GM12878 (cell line): ENCODE data around the gene COPS7A. TPM values are rescaled to one million over a fixed set of nuclear protein-coding genes. Genes with fewer than 3 reads are reported as not detected.

Experiments used
- ATAC-seq: fragments of 200-7000 bp; cut with Tn5 transposase; 3 replicates; pipeline ENCODE4 v1.9.1; 2020; ENCODE audit warnings: mild to moderate bottlenecking, moderate library complexity
- BruUV-seq: library from RNA; stranded (reverse); fragments of 400-500 nt; replicated peaks from 2 replicates; lab custom pipeline; 2021; lab: Mats Ljungman, UMichigan
- CTCF ChIA-PET: fragments of 300-600 bp; sonication (Branson Sonifier 250); formaldehyde crosslinking; extraction: SDS; loops from one replicate; lab custom pipeline; 2021; ENCODE audit warnings: inconsistent platforms; lab: Yijun Ruan, JAX
- POLR2A ChIA-PET: fragments of 350-600 bp; formaldehyde crosslinking; extraction: SDS; loops from one replicate; lab custom pipeline; 2021; ENCODE audit warnings: inconsistent platforms; lab: Charles Lee
- RAD21 ChIA-PET: fragments of 300-600 bp; sonication (Branson Sonifier 250); formaldehyde crosslinking; loops from one replicate; lab custom pipeline; 2023; ENCODE audit warnings: antibody characterized with exemption; ENCODE audit not compliant: unreplicated experiment; lab: Charles Lee
- SMC1A ChIA-PET: fragments of 300-600 bp; sonication (Branson Sonifier 250); formaldehyde crosslinking; loops from one replicate; lab custom pipeline; 2023; ENCODE audit not compliant: unreplicated experiment, uncharacterized antibody; lab: Charles Lee
- DNase-seq: peaks from one replicate; pipeline ENCODE4 v3.0.0-alpha.2; 2011; ENCODE audit warnings: low read depth, low spot score
- FAIRE-seq: peaks from 3 replicates; lab custom pipeline; 2011; peaks lifted over from hg19 to GRCh38; lab: Jason Lieb, UNC
- H2AFZ ChIP-seq: 2 replicates; pipeline ENCODE4 v1.6.0; 2011; ENCODE audit warnings: low read depth, low read length, control low read depth; ENCODE audit not compliant: control insufficient read depth
- H3K27ac ChIP-seq: 2 replicates; pipeline ENCODE4 v1.5.1; 2011; ENCODE audit warnings: control low read depth; ENCODE audit not compliant: control insufficient read depth, insufficient read depth
- H3K27me3 ChIP-seq, 2 experiments: replicated peaks in 1 of 2; 2 replicates each; pipeline versions ENCODE4 v1.6.0 to v1.6.1; 2011; ENCODE audit warnings: low read length in 1 of 2; ENCODE audit not compliant: control insufficient read depth in 2 of 2, insufficient read depth in 2 of 2
- H3K36me3 ChIP-seq, 2 experiments: 2 replicates each; pipeline ENCODE4 v1.5.1; 2011; ENCODE audit warnings: low read length in 1 of 2; ENCODE audit not compliant: control insufficient read depth in 2 of 2, insufficient read depth in 2 of 2
- H3K4me1 ChIP-seq: 2 replicates; pipeline ENCODE4 v1.6.1; 2011; ENCODE audit warnings: mild to moderate bottlenecking, low read length, moderate library complexity, mixed read lengths; ENCODE audit not compliant: control insufficient read depth, insufficient read depth
- H3K4me2 ChIP-seq: 2 replicates; pipeline ENCODE4 v1.6.0; 2011; ENCODE audit warnings: control low read depth; ENCODE audit not compliant: control insufficient read depth, insufficient read depth
- H3K4me3 ChIP-seq: fragments of 200-600 bp; sonication (generic); 2 replicates; pipeline ENCODE4 v1.5.1; 2016
- H3K79me2 ChIP-seq: 2 replicates; pipeline ENCODE4 v1.6.0; 2011; ENCODE audit warnings: low read length; ENCODE audit not compliant: control insufficient read depth, insufficient read depth
- H3K9ac ChIP-seq: 2 replicates; pipeline ENCODE4 v1.8.0; 2011; ENCODE audit warnings: low read length, control low read depth, mixed read lengths; ENCODE audit not compliant: control insufficient read depth, insufficient read depth
- H3K9me3 ChIP-seq: replicated peaks from 3 replicates; pipeline ENCODE4 v1.5.1; 2011; ENCODE audit warnings: mild to moderate bottlenecking, low read length; ENCODE audit not compliant: control insufficient read depth, insufficient read depth
- H4K20me1 ChIP-seq: 2 replicates; pipeline ENCODE4 v1.6.0; 2011; ENCODE audit not compliant: control insufficient read depth, insufficient read depth
- CBX5 ChIP-seq: sonication (generic); IDR thresholded peaks from 2 replicates; pipeline ENCODE4 v1.6.1; 2016; ENCODE audit warnings: low read depth, moderate library complexity, mild to moderate bottlenecking, inconsistent platforms
- CEBPB ChIP-seq, 2 experiments: fragments of 150-350 bp in 1 of 2; IDR thresholded peaks; 2 replicates each; pipeline ENCODE4 v1.6.1; 2012 to 2014; ENCODE audit warnings: low read depth in 2 of 2, low read length in 2 of 2, borderline replicate concordance in 1 of 2, inconsistent platforms in 1 of 2
- FOXM1 ChIP-seq: IDR thresholded peaks from 2 replicates; pipeline ENCODE4 v1.6.1; 2012; ENCODE audit warnings: low read depth, mild to moderate bottlenecking, inconsistent platforms, low read length, moderate library complexity
- IKZF2 ChIP-seq, 2 experiments: fragments of 450-650 bp; IDR thresholded peaks; 2 replicates each; pipeline ENCODE4 v1.6.1; 2017; ENCODE audit warnings: mild to moderate bottlenecking in 2 of 2, moderate library complexity in 2 of 2
- IRF4 ChIP-seq: IDR thresholded peaks from 2 replicates; pipeline ENCODE4 v1.6.1; 2011; ENCODE audit warnings: low read depth, low read length
- KAT2A ChIP-seq: conservative IDR thresholded peaks from 2 replicates; pipeline ENCODE4 v1.6.1; 2011; ENCODE audit warnings: low read depth, low read length; ENCODE audit not compliant: control insufficient read depth
- KLF5 ChIP-seq: fragments of 450-650 bp; IDR thresholded peaks from 2 replicates; pipeline ENCODE4 v1.6.1; 2014; ENCODE audit warnings: mild to moderate bottlenecking; ENCODE audit not compliant: partially characterized antibody
- MTA2 ChIP-seq: fragments of 450-650 bp; IDR thresholded peaks from 2 replicates; pipeline ENCODE4 v1.6.1; 2016; ENCODE audit warnings: low read depth, mild to moderate bottlenecking, moderate library complexity
- MYB ChIP-seq: fragments of 150-350 bp; IDR thresholded peaks from 2 replicates; pipeline ENCODE4 v1.6.1; 2014; ENCODE audit warnings: mild to moderate bottlenecking, low read depth, low read length, borderline replicate concordance
- MYC ChIP-seq: IDR thresholded peaks from 2 replicates; pipeline ENCODE4 v1.6.1; 2011; ENCODE audit warnings: mild to moderate bottlenecking, low read length, moderate library complexity, inconsistent platforms; ENCODE audit not compliant: insufficient read depth, insufficient replicate concordance, insufficient read length, severe bottlenecking
- NFXL1 ChIP-seq: fragments of 450-650 bp; IDR thresholded peaks from 2 replicates; pipeline ENCODE4 v1.6.1; 2017; ENCODE audit warnings: antibody characterized with exemption, mild to moderate bottlenecking, borderline replicate concordance
- RUNX3 ChIP-seq: IDR thresholded peaks from 2 replicates; pipeline ENCODE4 v1.6.1; 2012; ENCODE audit warnings: low read length, inconsistent platforms
- SMARCA5 ChIP-seq: fragments of 450-650 bp; IDR thresholded peaks from 2 replicates; pipeline ENCODE4 v1.6.1; 2017; ENCODE audit warnings: mild to moderate bottlenecking
- SREBF1 ChIP-seq: IDR thresholded peaks from 2 replicates; pipeline ENCODE4 v1.6.1; 2012; ENCODE audit warnings: mild to moderate bottlenecking, low read length
- TCF12 ChIP-seq: IDR thresholded peaks from 2 replicates; pipeline ENCODE4 v1.6.1; 2011; ENCODE audit warnings: low read depth, mild to moderate bottlenecking, low read length
- YY1 ChIP-seq: IDR thresholded peaks from 2 replicates; pipeline ENCODE4 v1.6.1; 2011; ENCODE audit warnings: low read depth, mild to moderate bottlenecking, low read length
- WGBS: methylation state at CpG from one replicate; pipeline ENCODE4 v1.1.6; 2016; ENCODE audit warnings: low lambda C conversion rate; ENCODE audit not compliant: insufficient replicate concordance, insufficient coverage; ENCODE audit errors: missing lambda C conversion rate; 5-methylcytosine and 5-hydroxymethylcytosine counted together
- in situ Hi-C: fragments of 300-500 bp; cut with MboI; formaldehyde crosslinking; loops from 9 replicates; pipeline ENCODE4 v1.14.3; 2018; ENCODE audit warnings: mixed read lengths
- intact Hi-C: fragments of 100-400 bp; cut with micrococcal nuclease; formaldehyde crosslinking; loops from one replicate; pipeline ENCODE4 v1.14.2; 2022; ENCODE audit not compliant: unreplicated experiment
- polyA plus RNA-seq, 11 experiments: library from polyadenylated mRNA; depleted of rRNA in 4 of 11; unstranded in 6 of 11; stranded (reverse) in 5 of 11; fragments of >200 nt; fragmentation: Nextera tagmentation in 4 of 11; fragmentation: Illumina TruSeq in 1 of 11; extraction: Ambion mirVana in 4 of 11; extraction: Trizol in 1 of 11; gene quantifications; 1 replicate in 1 of 11; 2 replicates in 10 of 11; pipeline versions ENCODE4 v1.2.1 to v1.2.3, GENCODE V29; 2011 to 2016; ENCODE audit warnings: inconsistent platforms in 2 of 11, missing spikeins in 2 of 11, low read depth in 1 of 11
- total RNA-seq, 4 experiments: library from RNA; depleted of rRNA in 3 of 4; stranded (reverse); fragments of >200 nt in 3 of 4; fragmentation: Illumina TruSeq in 1 of 4; extraction: Trizol in 1 of 4; gene quantifications; 2 replicates each; pipeline versions ENCODE4 v1.2.1 to v1.2.3, GENCODE V29; 2013 to 2021
- TF ChIP-seq, protein P1 (sequence below): fragments of 450-650 bp; IDR thresholded peaks from 2 replicates; pipeline ENCODE4 v1.6.1; 2017; ENCODE audit warnings: low read depth, mild to moderate bottlenecking, moderate library complexity
- TF ChIP-seq, protein P2 (sequence below): IDR thresholded peaks from 2 replicates; pipeline ENCODE4 v1.6.1; 2012; ENCODE audit warnings: low read depth, low read length, improper control_type of control experiment
- TF ChIP-seq, protein P3 (sequence below): fragments of 450-650 bp; conservative IDR thresholded peaks from 2 replicates; pipeline ENCODE4 v1.6.1; 2017; ENCODE audit warnings: mild to moderate bottlenecking, moderate library complexity

Gene COPS7A
- total and polyA plus RNA-seq, 10 of the 15 experiments (the other 5 are each of a cell fraction or from before 2014, with no cell fraction given) = 25.7 to 74.0 (median 51.9) TPM

DNA sequence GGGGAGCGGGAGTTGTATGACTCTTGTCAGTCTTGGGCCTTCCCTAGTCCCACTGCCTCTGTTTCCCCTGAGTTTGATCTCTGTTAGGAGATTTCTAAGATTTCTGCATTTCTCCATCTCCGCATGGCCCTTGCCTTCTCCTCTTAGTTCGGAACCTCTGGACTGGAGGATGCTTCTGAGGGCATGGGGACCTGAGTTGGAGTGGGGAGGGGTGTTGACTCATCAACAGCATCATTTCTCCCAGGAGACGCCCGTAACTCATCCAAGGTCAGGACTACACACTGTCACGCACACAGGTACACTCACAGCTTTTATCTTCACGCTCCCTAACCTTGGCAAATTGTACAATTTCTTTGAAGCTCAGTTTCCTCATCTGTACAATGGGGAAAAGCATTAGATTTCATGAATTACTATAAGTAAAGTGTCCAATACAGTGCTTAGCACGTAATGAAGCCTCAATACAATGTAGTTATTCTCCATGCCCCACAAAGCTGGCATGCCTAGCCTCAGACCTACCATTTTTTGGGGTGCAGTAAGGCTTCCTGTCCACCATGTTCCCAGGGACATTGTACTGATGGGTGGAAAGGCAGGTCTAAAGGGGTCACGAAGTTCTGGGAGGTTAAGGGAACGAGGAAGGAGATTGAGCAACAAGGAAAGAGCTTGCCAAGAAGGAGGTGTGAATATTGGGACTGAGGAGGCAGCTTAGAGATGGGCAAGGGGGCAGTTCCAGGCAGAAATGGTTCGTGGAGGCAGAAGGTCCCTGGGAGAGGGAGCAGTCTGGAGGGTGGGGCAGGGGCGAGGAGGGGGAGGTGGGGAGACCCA is 47.9 kb downstream of the COPS7A start:
- ChIA-PET POLR2A (interaction anchor here (0.5 to 1.9 kb wide), 4 partner anchors 19 to 91 kb away, joined by 3 to 16 read pairs (median 4); partner anchors contain the start of genes COPS7A, MLF2 and USP5), RAD21 (interaction anchor here (3.3 kb wide), 1 partner anchor 19 kb away, joined by 18 read pairs; the partner anchor contains the start of gene MLF2), SMC1A (interaction anchor here (3.6 kb wide), 1 partner anchor 18 kb away, joined by 20 read pairs; the partner anchor contains the start of gene MLF2), CTCF (interaction anchor here (1.8 to 12.7 kb wide), 2 partner anchors 9 to 15 kb away, joined by 5 to 221 read pairs; partner anchors contain the start of gene MLF2)
- Histone ChIP-seq H3K79me2 (peaks cover 16% of the 10 kb centered on the region), H3K9ac (no peak overlapping the region), H3K9me3 (no peaks in the 10 kb centered on the region), H4K20me1 (no peaks in the 10 kb centered on the region), H3K36me3 (no peaks in the 10 kb centered on the region), H3K4me3 (no peak overlapping the region; the same call in 1 of the 2 replicates), H3K4me2 (no peak overlapping the region; the same call in 1 of the 2 replicates), H3K27me3 (no peaks in the 10 kb centered on the region), H2AFZ (no peak overlapping the region), H3K4me1 (peaks cover 48% of the 10 kb centered on the region), H3K27ac (no peak overlapping the region)
- FAIRE-seq (no peak), DNase-seq (no peak), ATAC-seq (no peak)
- 73% methylated on average over 10 of the region's 12 CpGs for WGBS
- intact Hi-C loops (no loop called here), in situ Hi-C loops (no loop called here)
- BruUV-seq = no TSS peak
- TF ChIP-seq MYC (no peak), SREBF1 (no peak), IRF4 (no peak), CEBPB (IDR thresholded peaks at IDR 0.05; ENCODE audit: borderline replicate concordance in 1 of 2, low read depth in 2 of 2, low read length in 2 of 2) (no peak), KAT2A (no peak), CBX5 (no peak), TCF12 (no peak), YY1 (no peak), FOXM1 (no peak), NFXL1 (no peak), KLF5 (no peak), RUNX3 (no peak), SMARCA5 (no peak), MYB (no peak), MTA2 (no peak), IKZF2 (IDR thresholded peaks at IDR 0.05) (no peak)
- TF ChIP-seq, protein P1, sequence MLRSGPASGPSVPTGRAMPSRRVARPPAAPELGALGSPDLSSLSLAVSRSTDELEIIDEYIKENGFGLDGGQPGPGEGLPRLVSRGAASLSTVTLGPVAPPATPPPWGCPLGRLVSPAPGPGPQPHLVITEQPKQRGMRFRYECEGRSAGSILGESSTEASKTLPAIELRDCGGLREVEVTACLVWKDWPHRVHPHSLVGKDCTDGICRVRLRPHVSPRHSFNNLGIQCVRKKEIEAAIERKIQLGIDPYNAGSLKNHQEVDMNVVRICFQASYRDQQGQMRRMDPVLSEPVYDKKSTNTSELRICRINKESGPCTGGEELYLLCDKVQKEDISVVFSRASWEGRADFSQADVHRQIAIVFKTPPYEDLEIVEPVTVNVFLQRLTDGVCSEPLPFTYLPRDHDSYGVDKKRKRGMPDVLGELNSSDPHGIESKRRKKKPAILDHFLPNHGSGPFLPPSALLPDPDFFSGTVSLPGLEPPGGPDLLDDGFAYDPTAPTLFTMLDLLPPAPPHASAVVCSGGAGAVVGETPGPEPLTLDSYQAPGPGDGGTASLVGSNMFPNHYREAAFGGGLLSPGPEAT = no peak
- TF ChIP-seq, protein P2, sequence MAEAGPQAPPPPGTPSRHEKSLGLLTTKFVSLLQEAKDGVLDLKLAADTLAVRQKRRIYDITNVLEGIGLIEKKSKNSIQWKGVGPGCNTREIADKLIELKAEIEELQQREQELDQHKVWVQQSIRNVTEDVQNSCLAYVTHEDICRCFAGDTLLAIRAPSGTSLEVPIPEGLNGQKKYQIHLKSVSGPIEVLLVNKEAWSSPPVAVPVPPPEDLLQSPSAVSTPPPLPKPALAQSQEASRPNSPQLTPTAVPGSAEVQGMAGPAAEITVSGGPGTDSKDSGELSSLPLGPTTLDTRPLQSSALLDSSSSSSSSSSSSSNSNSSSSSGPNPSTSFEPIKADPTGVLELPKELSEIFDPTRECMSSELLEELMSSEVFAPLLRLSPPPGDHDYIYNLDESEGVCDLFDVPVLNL = no peak
- TF ChIP-seq, protein P3, sequence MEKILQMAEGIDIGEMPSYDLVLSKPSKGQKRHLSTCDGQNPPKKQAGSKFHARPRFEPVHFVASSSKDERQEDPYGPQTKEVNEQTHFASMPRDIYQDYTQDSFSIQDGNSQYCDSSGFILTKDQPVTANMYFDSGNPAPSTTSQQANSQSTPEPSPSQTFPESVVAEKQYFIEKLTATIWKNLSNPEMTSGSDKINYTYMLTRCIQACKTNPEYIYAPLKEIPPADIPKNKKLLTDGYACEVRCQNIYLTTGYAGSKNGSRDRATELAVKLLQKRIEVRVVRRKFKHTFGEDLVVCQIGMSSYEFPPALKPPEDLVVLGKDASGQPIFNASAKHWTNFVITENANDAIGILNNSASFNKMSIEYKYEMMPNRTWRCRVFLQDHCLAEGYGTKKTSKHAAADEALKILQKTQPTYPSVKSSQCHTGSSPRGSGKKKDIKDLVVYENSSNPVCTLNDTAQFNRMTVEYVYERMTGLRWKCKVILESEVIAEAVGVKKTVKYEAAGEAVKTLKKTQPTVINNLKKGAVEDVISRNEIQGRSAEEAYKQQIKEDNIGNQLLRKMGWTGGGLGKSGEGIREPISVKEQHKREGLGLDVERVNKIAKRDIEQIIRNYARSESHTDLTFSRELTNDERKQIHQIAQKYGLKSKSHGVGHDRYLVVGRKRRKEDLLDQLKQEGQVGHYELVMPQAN = no peak
